Lower leg skin (tissue), 4 donors: ENCODE results near the gene SLC2A4. TPM values are rescaled to one million over a fixed set of nuclear protein-coding genes. Genes with fewer than 3 reads are reported as not detected.
"Not testable (repeated sequence)": the region's sequence is repeated elsewhere in the genome, so short reads cannot be mapped to it uniquely, and the experiment has no call there.

Source experiments
- DNase-seq, 2 donors: peaks; one replicate each; pipeline ENCODE4 v3.0.0-alpha.2; 2019; ENCODE audit warnings: low spot score in 2 of 2
- H3K4me3 ChIP-seq: fragments of 200-600 bp; sonication (generic); 2 replicates; pipeline ENCODE4 v1.5.1; 2017; ENCODE audit warnings: mild to moderate bottlenecking, low read depth; ENCODE audit not compliant: poor library complexity, severe bottlenecking
- POLR2A ChIP-seq, 2 donors: fragments of 450-650 bp; IDR thresholded peaks; one replicate each; pipeline ENCODE4 v1.6.1; 2016 to 2017; ENCODE audit warnings: antibody characterized with exemption in 2 of 2, mild to moderate bottlenecking in 1 of 2, moderate library complexity in 1 of 2
- WGBS, 2 donors: methylation state at CpG; one replicate each; pipeline ENCODE4 v1.1.5; 2018; 5-methylcytosine and 5-hydroxymethylcytosine counted together
- intact Hi-C: fragments of 100-400 bp; cut with DNase I; formaldehyde crosslinking; loops from one replicate; pipeline ENCODE4 v1.15.0; 2023; ENCODE audit warnings: low total_unique reads
- total RNA-seq, 4 donors: library from RNA; depleted of rRNA; stranded (reverse); fragments of >200 nt; gene quantifications; one replicate each; pipeline ENCODE4 v1.1.0, GENCODE V29; 2016
- TF ChIP-seq, protein P1 (sequence below), 3 donors: fragments of 450-650 bp; IDR thresholded peaks; one replicate each; pipeline ENCODE4 v1.5.1; 2016; ENCODE audit warnings: antibody characterized with exemption in 3 of 3, mild to moderate bottlenecking in 3 of 3, moderate library complexity in 2 of 3

SLC2A4 gene
- total RNA-seq, 4 donors from 2014 or later, result 4.3 to 13.6 (median 8.4) TPM

DNA sequence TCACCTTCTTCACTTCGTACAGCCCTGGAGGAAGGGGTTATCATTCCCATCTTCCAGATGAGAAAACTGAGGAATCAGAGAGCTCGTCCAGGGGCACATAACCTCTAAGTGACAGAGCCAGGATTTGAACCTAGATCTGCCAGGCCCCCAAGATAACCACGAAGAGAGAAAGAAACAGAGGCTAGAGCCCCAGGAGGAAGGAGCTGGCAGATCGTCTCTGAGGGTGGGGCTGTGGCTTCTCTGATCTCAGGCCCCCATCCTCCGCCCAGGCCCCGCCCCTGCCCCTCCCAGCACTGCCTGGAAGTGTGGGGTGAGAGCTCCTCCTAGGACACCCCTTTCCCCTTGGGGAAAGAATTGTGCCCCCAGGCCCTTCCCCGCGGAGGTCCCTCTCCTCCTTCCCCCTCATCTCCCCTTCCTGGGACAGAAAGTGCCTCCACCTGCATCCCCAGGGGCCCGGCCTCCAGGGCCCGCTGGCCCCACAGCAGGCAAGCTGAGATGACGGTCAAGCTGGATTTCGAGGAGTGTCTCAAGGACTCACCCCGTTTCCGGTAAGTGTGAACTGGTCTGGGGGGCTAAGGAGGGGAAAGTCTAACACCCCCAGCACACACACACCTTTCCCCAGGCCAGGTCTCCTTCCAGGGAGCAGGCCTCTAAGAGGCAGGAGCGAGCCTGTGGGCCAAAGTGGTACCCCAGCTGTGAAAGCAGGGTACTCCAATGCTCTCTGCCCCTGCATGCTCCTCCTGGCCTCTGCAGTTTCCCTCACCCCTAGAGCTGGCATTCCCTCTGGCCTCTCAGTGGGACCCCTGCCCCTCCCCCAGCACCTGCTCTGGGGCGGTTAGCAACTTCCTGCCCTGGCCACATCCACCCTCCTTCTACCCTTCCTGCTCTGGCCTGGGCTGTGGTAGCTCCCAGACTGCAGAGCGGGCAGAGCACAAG, 55.0 kb downstream of the SLC2A4 start, which contains the start of gene ACAP1:
Gene ACAP1, plus strand, starts transcription at position 290 of the 936 bp plus-strand sequence. Its CDS starts 206 bp downstream, at position 496.
- TF ChIP-seq, protein P1, sequence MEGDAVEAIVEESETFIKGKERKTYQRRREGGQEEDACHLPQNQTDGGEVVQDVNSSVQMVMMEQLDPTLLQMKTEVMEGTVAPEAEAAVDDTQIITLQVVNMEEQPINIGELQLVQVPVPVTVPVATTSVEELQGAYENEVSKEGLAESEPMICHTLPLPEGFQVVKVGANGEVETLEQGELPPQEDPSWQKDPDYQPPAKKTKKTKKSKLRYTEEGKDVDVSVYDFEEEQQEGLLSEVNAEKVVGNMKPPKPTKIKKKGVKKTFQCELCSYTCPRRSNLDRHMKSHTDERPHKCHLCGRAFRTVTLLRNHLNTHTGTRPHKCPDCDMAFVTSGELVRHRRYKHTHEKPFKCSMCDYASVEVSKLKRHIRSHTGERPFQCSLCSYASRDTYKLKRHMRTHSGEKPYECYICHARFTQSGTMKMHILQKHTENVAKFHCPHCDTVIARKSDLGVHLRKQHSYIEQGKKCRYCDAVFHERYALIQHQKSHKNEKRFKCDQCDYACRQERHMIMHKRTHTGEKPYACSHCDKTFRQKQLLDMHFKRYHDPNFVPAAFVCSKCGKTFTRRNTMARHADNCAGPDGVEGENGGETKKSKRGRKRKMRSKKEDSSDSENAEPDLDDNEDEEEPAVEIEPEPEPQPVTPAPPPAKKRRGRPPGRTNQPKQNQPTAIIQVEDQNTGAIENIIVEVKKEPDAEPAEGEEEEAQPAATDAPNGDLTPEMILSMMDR (IDR thresholded peaks at IDR 0.05), result no peak
- TF ChIP-seq POLR2A (IDR thresholded peaks at IDR 0.05), result no peak
- H3K4me3 ChIP-seq, result no peak within 1 kb of the TSS
- intact Hi-C loops, result no loop called here
- no peak for DNase-seq
- 39 to 44% methylated on average over 16 to 17 of the region's 17 CpGs for WGBS, 2 donors

DNA sequence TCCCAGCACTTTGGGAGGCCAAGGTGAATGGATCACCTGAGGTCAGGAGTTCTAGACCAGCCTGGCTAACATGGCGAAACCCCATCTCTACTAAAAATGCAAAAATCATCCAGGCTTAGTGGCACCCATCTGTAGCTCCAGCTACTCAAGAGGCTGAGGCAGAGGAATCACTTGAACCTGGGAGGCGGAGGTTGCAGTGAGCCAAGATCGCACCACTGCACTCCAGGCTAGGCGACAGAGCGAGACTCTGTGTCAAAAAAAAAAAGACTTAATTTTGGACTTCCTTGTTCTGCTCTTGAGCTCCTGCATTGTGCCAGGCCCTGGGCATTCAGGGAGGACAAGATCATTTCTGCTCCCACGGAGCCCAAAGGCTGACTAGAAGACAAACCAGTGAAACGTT, 56.1 kb downstream of the SLC2A4 start:
- intact Hi-C loops, result not testable (repeated sequence)

More for the DNA sequence above, 56.1 kb downstream of the SLC2A4 start:
- WGBS, 2 donors, result 71 to 76% methylated on average over 7 of the region's 7 CpGs
- DNase-seq, H3K4me3 ChIP-seq: not testable (repeated sequence)

Other genes starting within 250 kb of the SLC2A4 start
- 1 to 10 TPM; 1.0 to 5.2 (median 2.6) TPM for gene SLC16A13, start 245.7 kb upstream of the SLC2A4 start, total RNA-seq
- 1 to 10 TPM; 1.1 to 6.3 (median 4.1) TPM for gene SLC16A11, start 237.6 kb upstream of the SLC2A4 start, total RNA-seq
- gene CLEC10A, start 201.5 kb upstream of the SLC2A4 start, total RNA-seq, result 1 to 10 TPM in 2 of 4 donors, under 1 TPM in 2; 0.46 to 5.4 (median 1.9) TPM
- 10 to 100 TPM in 1 of 4 donors, 1 to 10 TPM in 3; 6.7 to 10.1 (median 8.7) TPM for gene ASGR2, start 166.9 kb upstream of the SLC2A4 start, total RNA-seq
- gene ASGR1, start 102.3 kb upstream of the SLC2A4 start, total RNA-seq, result 1 to 10 TPM; 1.3 to 6.6 (median 4.2) TPM
- 1 to 10 TPM; 2.7 to 7.7 (median 4.7) TPM for gene DLG4, start 61.9 kb upstream of the SLC2A4 start, total RNA-seq
- 1,000 to 10,000 TPM in 1 of 4 donors, 100 to 1,000 TPM in 3; 703 to 1,179 (median 863) TPM for gene ACADVL, start 61.8 kb upstream of the SLC2A4 start, total RNA-seq
- 10 to 100 TPM; 51.7 to 87.5 (median 67.8) TPM for gene DVL2, start 47.2 kb upstream of the SLC2A4 start, total RNA-seq
- gene PHF23, start 42.3 kb upstream of the SLC2A4 start, total RNA-seq, result 10 to 100 TPM; 23.4 to 32.5 (median 27.9) TPM
- gene GABARAP, start 39.3 kb upstream of the SLC2A4 start, total RNA-seq, result 100 to 1,000 TPM; 253 to 667 (median 538) TPM
- gene CTDNEP1, start 30.0 kb upstream of the SLC2A4 start, total RNA-seq, result 10 to 100 TPM; 55.3 to 79.2 (median 70.4) TPM
- 10 to 100 TPM; 10.8 to 20.6 (median 17.1) TPM for gene ELP5, start 29.5 kb upstream of the SLC2A4 start, total RNA-seq
- 10 to 100 TPM in 3 of 4 donors, 1 to 10 TPM in 1; 6.7 to 25.6 (median 14.4) TPM for gene CLDN7, start 19.2 kb upstream of the SLC2A4 start, total RNA-seq
- 1 to 10 TPM in 3 of 4 donors, under 1 TPM in 1; 0.17 to 8.0 (median 2.4) TPM for gene YBX2, start 12.9 kb downstream of the SLC2A4 start, total RNA-seq
- gene EIF5A, start 25.9 kb downstream of the SLC2A4 start, total RNA-seq, result 100 to 1,000 TPM; 203 to 261 (median 221) TPM
- gene GPS2, start 33.6 kb downstream of the SLC2A4 start, total RNA-seq, result 10 to 100 TPM; 48.8 to 93.6 (median 79.3) TPM
- gene NEURL4, start 47.6 kb downstream of the SLC2A4 start, total RNA-seq, result 10 to 100 TPM; 13.3 to 44.8 (median 22.3) TPM
- 1 to 10 TPM; 2.9 to 5.6 (median 3.8) TPM for gene ACAP1, start 54.8 kb downstream of the SLC2A4 start, total RNA-seq
- 10 to 100 TPM; 30.3 to 65.4 (median 42.8) TPM for gene KCTD11, start 70.4 kb downstream of the SLC2A4 start, total RNA-seq
- gene TMEM95, start 73.4 kb downstream of the SLC2A4 start, total RNA-seq, result not detected
- gene TNK1, start 99.4 kb downstream of the SLC2A4 start, total RNA-seq, result 10 to 100 TPM; 13.0 to 25.4 (median 19.7) TPM
- 10 to 100 TPM; 21.6 to 38.1 (median 24.5) TPM for gene PLSCR3, start 112.8 kb downstream of the SLC2A4 start, total RNA-seq
- 10 to 100 TPM; 56.1 to 90.8 (median 65.5) TPM for gene TMEM256, start 122.4 kb downstream of the SLC2A4 start, total RNA-seq
- 1 to 10 TPM; 5.5 to 9.6 (median 6.4) TPM for gene NLGN2, start 126.1 kb downstream of the SLC2A4 start, total RNA-seq
- gene SPEM1, start 138.6 kb downstream of the SLC2A4 start, total RNA-seq, result not detected
- gene SPEM2, start 143.9 kb downstream of the SLC2A4 start, total RNA-seq, result not detected
- gene SPEM3, start 147.1 kb downstream of the SLC2A4 start, total RNA-seq, result not detected
- 10 to 100 TPM; 15.5 to 23.2 (median 22.1) TPM for gene TMEM102, start 153.7 kb downstream of the SLC2A4 start, total RNA-seq
- 10 to 100 TPM; 12.5 to 15.0 (median 13.9) TPM for gene FGF11, start 157.8 kb downstream of the SLC2A4 start, total RNA-seq
- gene CHRNB1, start 163.3 kb downstream of the SLC2A4 start, total RNA-seq, result 10 to 100 TPM in 3 of 4 donors, 1 to 10 TPM in 1; 7.8 to 16.0 (median 13.6) TPM
- gene ZBTB4, start 197.9 kb downstream of the SLC2A4 start, total RNA-seq, result 10 to 100 TPM; 40.4 to 52.3 (median 47.7) TPM
- gene SLC35G6, start 199.7 kb downstream of the SLC2A4 start, total RNA-seq, result not detected
- gene POLR2A, start 202.6 kb downstream of the SLC2A4 start, total RNA-seq, result 100 to 1,000 TPM in 3 of 4 donors, 10 to 100 TPM in 1; 93.9 to 120 (median 110) TPM